IPS-18c (cell line): Measurements from ENCODE around the gene LEO1.

Experiments used
- H3K4me3 ChIP-seq: 2 replicates; pipeline ENCODE4 v1.7.0; 2013; ENCODE audit warnings: low read depth, mild to moderate bottlenecking, low read length, moderate library complexity; ENCODE audit not compliant: insufficient read depth
- H3K9me3 ChIP-seq: one replicate; pipeline ENCODE4 v1.6.1; 2013; ENCODE audit warnings: mild to moderate bottlenecking, low read length, moderate library complexity; ENCODE audit not compliant: control insufficient read depth, insufficient read depth

Gene LEO1

DNA sequence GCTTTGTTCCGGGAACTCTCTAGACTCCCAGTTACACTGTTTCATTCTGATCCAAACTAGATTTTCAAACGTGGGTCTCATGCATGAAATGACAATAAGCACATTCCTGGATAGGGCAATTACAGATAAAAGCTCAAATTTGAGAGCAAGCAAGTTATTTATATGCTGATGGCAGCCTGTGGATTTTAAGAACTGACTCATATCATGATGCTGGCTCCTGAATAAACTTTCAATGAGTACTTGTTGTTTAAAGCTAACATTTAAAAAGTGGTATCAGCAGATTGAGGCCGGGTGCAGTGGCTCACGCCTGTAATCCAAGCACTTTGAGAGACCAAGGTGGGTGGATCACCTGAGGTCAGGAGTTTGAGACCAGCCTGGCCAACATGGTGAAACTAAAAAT lies 66.6 kb downstream of the LEO1 start:
- Histone ChIP-seq H3K4me3 (no peak overlapping the region), H3K9me3 (no peaks in the 10 kb centered on the region)

DNA sequence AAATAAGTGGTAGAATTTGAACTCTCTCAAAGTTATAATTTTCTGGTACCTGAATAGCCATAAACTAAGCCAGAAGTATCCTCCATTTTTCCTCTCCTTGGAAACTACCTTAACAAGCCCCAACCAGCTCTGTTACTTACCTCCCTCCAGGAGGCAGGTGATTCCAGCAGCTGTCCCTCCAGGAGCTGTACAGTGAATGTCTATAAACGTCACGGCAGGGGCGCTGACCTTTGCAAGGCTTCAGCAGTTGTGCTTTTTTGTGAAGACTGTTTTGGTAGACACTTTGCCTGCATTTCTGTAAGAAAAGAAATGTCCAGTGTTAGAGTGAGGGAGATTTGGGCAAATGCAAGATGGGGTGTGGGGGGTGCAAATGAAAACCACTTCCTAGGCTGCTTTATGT lies 67.2 kb downstream of the LEO1 start:
- Histone ChIP-seq H3K4me3 (no peak overlapping the region), H3K9me3 (no peaks in the 10 kb centered on the region)

DNA sequence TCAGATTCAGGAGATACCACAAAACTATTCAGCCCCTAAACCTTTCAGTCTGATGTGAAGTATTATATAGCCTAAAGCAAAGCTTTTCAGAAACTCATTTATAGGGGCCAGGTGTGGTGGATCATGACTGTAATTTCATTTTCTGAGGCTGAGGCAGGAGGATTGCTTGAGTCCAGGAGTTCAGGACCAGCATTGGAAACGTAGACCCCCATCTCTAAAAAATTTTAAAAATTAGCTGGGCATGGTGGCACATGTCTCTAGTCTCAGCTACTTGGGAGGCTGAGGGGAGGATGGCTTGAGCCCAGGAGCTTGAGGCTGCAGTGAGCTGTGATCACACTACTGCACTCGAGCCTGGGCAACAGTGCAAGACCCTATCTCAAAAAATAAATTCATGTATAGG lies 82.1 kb downstream of the LEO1 start:
- Histone ChIP-seq H3K4me3 (no peak overlapping the region), H3K9me3 (no peaks in the 10 kb centered on the region)

GRCh38 chr15:51888593-51889195 lies 82.9 kb downstream of the LEO1 start:
- Histone ChIP-seq H3K4me3 (no peak overlapping the region), H3K9me3 (no peaks in the 10 kb centered on the region)
